Natural killer cell (primary cell): Measurements from ENCODE around the gene CHPF2. TPM values are rescaled to one million over a fixed set of nuclear protein-coding genes. Genes with fewer than 3 reads are reported as not detected.

Source experiments
- ATAC-seq, 3 donors: fragments of 150-1000 bp in 2 of 3; fragments of 200-7000 bp in 1 of 3; cut with Tn5 transposase; 1 replicate in 1 of 3; 2 replicates in 2 of 3; pipeline ENCODE4 v1.10.0; 2021; ENCODE audit warnings: mild to moderate bottlenecking in 2 of 3, moderate library complexity in 2 of 3
- DNase-seq, 2 donors: peaks; one replicate each; pipeline versions ENCODE4 v3.0.0 to v3.0.0-alpha.2; 2013 to 2021; ENCODE audit warnings: mixed read lengths in 1 of 2
- H3K27ac ChIP-seq: one replicate; pipeline ENCODE4 v1.5.1; 2013; ENCODE audit warnings: mild to moderate bottlenecking, low read length
- H3K27me3 ChIP-seq: one replicate; pipeline ENCODE4 v1.6.1; 2013; ENCODE audit warnings: low read length; ENCODE audit not compliant: control insufficient read depth, insufficient read depth
- H3K36me3 ChIP-seq: one replicate; pipeline ENCODE4 v1.6.1; 2013; ENCODE audit warnings: low read length; ENCODE audit not compliant: control insufficient read depth, insufficient read depth
- H3K4me1 ChIP-seq: one replicate; pipeline ENCODE4 v1.6.1; 2013; ENCODE audit warnings: low read length; ENCODE audit not compliant: control insufficient read depth, insufficient read depth
- H3K4me3 ChIP-seq: one replicate; pipeline ENCODE4 v1.5.1; 2013; ENCODE audit warnings: low read length
- H3K9me3 ChIP-seq: one replicate; pipeline ENCODE4 v1.6.1; 2013; ENCODE audit warnings: low read length; ENCODE audit not compliant: control insufficient read depth, insufficient read depth
- H3K27ac Mint-ChIP-seq, 2 donors: one replicate each; pipeline ENCODE4 v1.8.0; 2022; ENCODE audit warnings: mild to moderate bottlenecking in 2 of 2, mixed read lengths in 2 of 2, moderate library complexity in 1 of 2
- H3K27me3 Mint-ChIP-seq, 2 donors: one replicate each; pipeline ENCODE4 v1.8.0; 2022; ENCODE audit warnings: low read depth in 2 of 2, mixed read lengths in 2 of 2
- H3K36me3 Mint-ChIP-seq: one replicate; pipeline ENCODE4 v1.8.0; 2022; ENCODE audit warnings: mixed read lengths
- H3K4me1 Mint-ChIP-seq, 2 donors: one replicate each; pipeline ENCODE4 v1.8.0; 2022; ENCODE audit warnings: mixed read lengths in 2 of 2
- H3K4me3 Mint-ChIP-seq: one replicate; pipeline ENCODE4 v1.8.0; 2022; ENCODE audit warnings: mild to moderate bottlenecking, moderate library complexity, mixed read lengths
- H3K9me3 Mint-ChIP-seq, 2 donors: one replicate each; pipeline ENCODE4 v1.8.0; 2022; ENCODE audit warnings: mixed read lengths in 2 of 2
- CTCF ChIP-seq: fragments of 200-600 bp; IDR thresholded peaks from one replicate; pipeline ENCODE4 v1.8.0; 2022; ENCODE audit warnings: antibody characterized with exemption
- WGBS: methylation state at CpG from one replicate; pipeline ENCODE4 v1.1.7; 2013; ENCODE audit warnings: missing lambda C conversion rate; ENCODE audit not compliant: insufficient coverage; 5-methylcytosine and 5-hydroxymethylcytosine counted together
- intact Hi-C: fragments of 100-400 bp; cut with micrococcal nuclease; formaldehyde crosslinking; loops from one replicate; pipeline ENCODE4 v1.14.2; 2022
- total RNA-seq, 4 donors: library from RNA; stranded (reverse); fragments of 120-200 nt in 1 of 4; gene quantifications; one replicate each; pipeline versions ENCODE4 v1.2.3 to v1.2.4, GENCODE V29; 2013 to 2022

CHPF2 gene
- total RNA-seq, 3 donors from 2014 or later (not counting 1 experiment from before 2014, with no cell fraction given): 47.0 to 51.6 (median 48.6) TPM

- peaks cover 0 to 9% of the 10 kb centered on the region in 2 donors for H3K27me3 Mint-ChIP-seq
- peak overlapping the region; percentile 46 for H3K4me3 Mint-ChIP-seq
- Histone ChIP-seq H3K27me3 (no peaks in the 10 kb centered on the region), H3K27ac (no peak overlapping the region), H3K4me3 (no peak overlapping the region), H3K9me3 (no peaks in the 10 kb centered on the region), H3K36me3 (no peaks in the 10 kb centered on the region), H3K4me1 (peaks cover 24% of the 10 kb centered on the region)
- intact Hi-C loops: no loop called here
- DNase-seq: no peak
- TF ChIP-seq CTCF: no peak
- no peak for ATAC-seq
- H3K27ac Mint-ChIP-seq: no peak overlapping the region
- H3K9me3 Mint-ChIP-seq: no peaks in the 10 kb centered on the region
- WGBS: 93% methylated on average over 3 of the region's 6 CpGs
- no peaks in the 10 kb centered on the region for H3K36me3 Mint-ChIP-seq
- peaks cover 22% of the 10 kb centered on the region in 2 donors for H3K4me1 Mint-ChIP-seq
Observed at GRCh38 chr7:151205730-151206129, 26.6 kb upstream of the CHPF2 start.

- peaks cover 0 to 9% of the 10 kb centered on the region in 2 donors for H3K27me3 Mint-ChIP-seq
- Histone ChIP-seq H3K9me3 (no peaks in the 10 kb centered on the region), H3K4me1 (peaks cover 24% of the 10 kb centered on the region), H3K36me3 (no peaks in the 10 kb centered on the region), H3K27ac (peak overlapping the region; percentile 64), H3K27me3 (no peaks in the 10 kb centered on the region), H3K4me3 (no peak overlapping the region)
- peak overlapping the region; percentile 2 to 72 for H3K27ac Mint-ChIP-seq
- DNase-seq (peak in 1 of 2 donors; percentile 69), ATAC-seq (peak; percentile 33 to 69 (median 58))
- H3K4me1 Mint-ChIP-seq: peaks cover 22% of the 10 kb centered on the region in 2 donors
- 5% methylated on average over 8 of the region's 9 CpGs for WGBS
- intact Hi-C loops: no loop called here
- no peaks in the 10 kb centered on the region for H3K9me3 Mint-ChIP-seq
- H3K4me3 Mint-ChIP-seq: peak overlapping the region; percentile 54
- no peaks in the 10 kb centered on the region for H3K36me3 Mint-ChIP-seq
- TF ChIP-seq CTCF: no peak
Observed at GRCh38 chr7:151206914-151207313, 25.4 kb upstream of the CHPF2 start.

- Histone ChIP-seq H3K36me3 (no peaks in the 10 kb centered on the region), H3K4me1 (peaks cover 24% of the 10 kb centered on the region), H3K27ac (peak overlapping the region; percentile 39), H3K4me3 (no peak overlapping the region), H3K9me3 (no peaks in the 10 kb centered on the region), H3K27me3 (no peaks in the 10 kb centered on the region)
- Mint-ChIP-seq H3K9me3 (no peaks in the 10 kb centered on the region), H3K36me3 (no peaks in the 10 kb centered on the region), H3K27ac (peak overlapping the region; percentile 2 to 72), H3K4me3 (peak overlapping the region; percentile 54), H3K4me1 (peaks cover 22% of the 10 kb centered on the region in 2 donors), H3K27me3 (peaks cover 0 to 9% of the 10 kb centered on the region in 2 donors)
- intact Hi-C loops: no loop called here
- ATAC-seq: peak; percentile 28 to 63 (median 49)
- DNase-seq: peak in 1 of 2 donors; percentile 51
- TF ChIP-seq CTCF: no peak
- 12% methylated on average over 9 of the region's 9 CpGs for WGBS
Observed at GRCh38 chr7:151207315-151207714, 25.0 kb upstream of the CHPF2 start.

GRCh38 chr7:151207804-151208203 is 24.5 kb upstream of the CHPF2 start:
- peaks cover 0 to 9% of the 10 kb centered on the region in 2 donors for H3K27me3 Mint-ChIP-seq
- no peak for DNase-seq
- Histone ChIP-seq H3K27ac (peak overlapping the region; percentile 39), H3K9me3 (no peaks in the 10 kb centered on the region), H3K27me3 (no peaks in the 10 kb centered on the region), H3K4me3 (no peak overlapping the region), H3K36me3 (no peaks in the 10 kb centered on the region), H3K4me1 (peaks cover 24% of the 10 kb centered on the region)
- H3K36me3 Mint-ChIP-seq: no peaks in the 10 kb centered on the region
- no peak for TF ChIP-seq CTCF
- intact Hi-C loops: no loop called here
- no peak overlapping the region for H3K27ac Mint-ChIP-seq
- ATAC-seq: no peak
- H3K9me3 Mint-ChIP-seq: no peaks in the 10 kb centered on the region
- no peak overlapping the region for H3K4me3 Mint-ChIP-seq
- WGBS: 88% methylated on average over 12 of the region's 12 CpGs
- H3K4me1 Mint-ChIP-seq: peaks cover 22% of the 10 kb centered on the region in 2 donors
